Cardiac fibroblast (primary cell): Measurements from ENCODE around the gene PDXP.
"Not testable (repeated sequence)": the region's sequence is repeated elsewhere in the genome, so short reads cannot be mapped to it uniquely, and the experiment has no call there.

ENCODE experiments used
- DNase-seq, 2 donors: peaks; one replicate each; pipeline versions ENCODE4 v3.0.0 to v3.0.0-alpha.2; 2010; ENCODE audit warnings: low read depth in 2 of 2
- H3K4me3 ChIP-seq, 2 donors: replicated peaks in 1 of 2; 1 replicate in 1 of 2; 2 replicates in 1 of 2; pipeline ENCODE4 v1.5.1; 2011; ENCODE audit warnings: low read depth in 2 of 2, low read length in 2 of 2, mild to moderate bottlenecking in 2 of 2, moderate library complexity in 1 of 2
- TF ChIP-seq, protein P1 (sequence below): IDR thresholded peaks from one replicate; pipeline ENCODE4 v1.5.1; 2011; ENCODE audit warnings: low read depth, mild to moderate bottlenecking, low read length, inconsistent platforms

The PDXP gene, protein sequence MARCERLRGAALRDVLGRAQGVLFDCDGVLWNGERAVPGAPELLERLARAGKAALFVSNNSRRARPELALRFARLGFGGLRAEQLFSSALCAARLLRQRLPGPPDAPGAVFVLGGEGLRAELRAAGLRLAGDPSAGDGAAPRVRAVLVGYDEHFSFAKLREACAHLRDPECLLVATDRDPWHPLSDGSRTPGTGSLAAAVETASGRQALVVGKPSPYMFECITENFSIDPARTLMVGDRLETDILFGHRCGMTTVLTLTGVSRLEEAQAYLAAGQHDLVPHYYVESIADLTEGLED

GRCh38 chr22:37658133-37659065, at the start of gene PDXP:
Gene PDXP, plus strand, starts transcription at chr22:37658723. Its CDS starts 60 bp downstream, at chr22:37658783.
- DNase-seq, result peak; percentile 100
- TF ChIP-seq, protein P1, sequence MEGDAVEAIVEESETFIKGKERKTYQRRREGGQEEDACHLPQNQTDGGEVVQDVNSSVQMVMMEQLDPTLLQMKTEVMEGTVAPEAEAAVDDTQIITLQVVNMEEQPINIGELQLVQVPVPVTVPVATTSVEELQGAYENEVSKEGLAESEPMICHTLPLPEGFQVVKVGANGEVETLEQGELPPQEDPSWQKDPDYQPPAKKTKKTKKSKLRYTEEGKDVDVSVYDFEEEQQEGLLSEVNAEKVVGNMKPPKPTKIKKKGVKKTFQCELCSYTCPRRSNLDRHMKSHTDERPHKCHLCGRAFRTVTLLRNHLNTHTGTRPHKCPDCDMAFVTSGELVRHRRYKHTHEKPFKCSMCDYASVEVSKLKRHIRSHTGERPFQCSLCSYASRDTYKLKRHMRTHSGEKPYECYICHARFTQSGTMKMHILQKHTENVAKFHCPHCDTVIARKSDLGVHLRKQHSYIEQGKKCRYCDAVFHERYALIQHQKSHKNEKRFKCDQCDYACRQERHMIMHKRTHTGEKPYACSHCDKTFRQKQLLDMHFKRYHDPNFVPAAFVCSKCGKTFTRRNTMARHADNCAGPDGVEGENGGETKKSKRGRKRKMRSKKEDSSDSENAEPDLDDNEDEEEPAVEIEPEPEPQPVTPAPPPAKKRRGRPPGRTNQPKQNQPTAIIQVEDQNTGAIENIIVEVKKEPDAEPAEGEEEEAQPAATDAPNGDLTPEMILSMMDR, result no peak
- H3K4me3 ChIP-seq, result peak within 1 kb of the TSS; percentile 80

GRCh38 chr22:37609240-37610152, 49.0 kb upstream of the PDXP start:
- peak in 1 of 2 donors; percentile 11 for DNase-seq
- H3K4me3 ChIP-seq, result peak overlapping the region; percentile 84 to 90
- TF ChIP-seq, protein P1, result no peak

GRCh38 chr22:37610153-37610475, 48.4 kb upstream of the PDXP start:
- not testable (repeated sequence) for DNase-seq
- H3K4me3 ChIP-seq, result peak overlapping the region; percentile 84 to 90

DNA sequence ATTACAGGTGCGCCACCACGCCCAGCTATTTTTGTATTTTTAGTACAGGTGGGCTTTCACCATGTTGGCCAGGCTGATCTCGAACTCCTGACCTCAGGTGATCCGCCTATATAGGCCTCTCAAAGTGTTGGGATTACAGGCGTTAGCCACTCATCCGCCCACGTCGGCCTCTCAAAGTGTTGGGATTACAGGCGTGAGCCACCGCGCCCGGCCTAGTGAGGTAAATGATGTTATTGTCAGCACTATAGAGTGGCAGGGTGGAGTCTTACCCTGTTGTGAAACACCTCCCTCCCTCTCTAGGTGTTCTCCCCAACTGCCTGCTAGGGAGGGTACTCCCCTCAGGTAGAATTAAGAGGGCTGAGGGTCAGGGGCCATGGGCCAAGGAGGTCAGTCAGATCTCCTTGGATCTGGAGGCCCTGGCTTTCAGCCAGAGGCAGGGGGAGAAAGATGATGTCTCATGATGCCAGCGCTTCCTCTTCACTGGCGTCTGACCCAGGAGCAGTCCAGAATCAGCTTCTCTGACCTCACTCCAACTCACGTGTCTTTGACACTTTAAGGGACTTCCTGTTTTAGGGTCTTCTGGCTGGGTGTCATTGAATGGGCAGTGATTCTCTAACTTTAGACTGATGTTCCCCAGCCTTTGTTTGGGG, 47.9 kb upstream of the PDXP start:
- TF ChIP-seq, protein P1, result no peak
- no peak for DNase-seq
- H3K4me3 ChIP-seq, result no peak overlapping the region

GRCh38 chr22:37611207-37611606, 47.3 kb upstream of the PDXP start:
- TF ChIP-seq, protein P1, result no peak
- DNase-seq, result peak in 1 of 2 donors; percentile 23
- no peak overlapping the region for H3K4me3 ChIP-seq

DNA sequence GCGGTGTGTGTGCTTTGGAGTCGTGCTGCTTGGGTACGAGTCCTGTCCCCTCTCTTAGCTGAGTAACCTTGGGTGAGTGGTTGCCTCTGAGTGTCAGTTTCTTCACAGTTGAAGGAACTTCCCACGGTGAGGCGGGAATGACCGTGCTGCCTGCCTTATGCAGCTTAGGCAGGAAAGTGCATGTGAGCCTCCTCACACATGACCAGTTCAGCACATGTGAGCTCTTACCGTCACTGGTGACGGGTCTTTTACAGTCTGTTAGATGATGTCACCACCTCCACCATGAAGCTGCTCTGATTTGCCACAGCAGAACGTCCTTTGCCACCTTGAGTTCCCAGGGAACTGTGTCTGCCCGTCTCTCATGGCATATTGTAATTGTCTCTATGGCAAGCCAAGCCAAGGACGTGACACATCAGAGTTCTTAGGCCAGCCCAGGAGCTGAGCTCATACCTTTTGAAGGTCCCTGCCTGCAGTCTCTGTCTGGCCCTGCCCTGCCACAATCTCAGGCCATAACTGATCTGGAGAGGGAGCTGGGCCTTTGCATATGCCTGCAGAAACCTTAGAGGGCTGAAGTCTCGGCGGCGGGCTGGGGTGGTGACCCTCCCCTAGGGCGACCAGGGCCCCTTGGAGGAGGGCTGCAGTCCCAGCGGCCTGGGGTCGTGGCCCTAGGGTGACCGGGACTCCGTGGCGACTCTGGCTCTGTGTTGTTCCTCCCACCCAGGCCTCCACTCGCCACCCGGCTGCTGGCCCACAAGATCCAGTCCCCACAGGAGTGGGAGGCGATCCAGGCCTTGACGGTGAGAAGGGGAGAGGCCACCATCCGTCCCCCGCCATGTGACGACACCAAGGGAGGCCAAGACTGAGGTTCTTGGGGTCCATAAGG, 42.1 kb upstream of the PDXP start:
- DNase-seq, result no peak
- TF ChIP-seq, protein P1, result no peak
- H3K4me3 ChIP-seq, result no peak overlapping the region
